KBM-7 (cell line): Measurements from ENCODE around the gene LAMA3.

Source experiments
- DNase-seq: peaks from one replicate; pipeline ENCODE4 v3.0.0-alpha.2; 2015
- in situ Hi-C: fragments of 300-500 bp; cut with MboI; formaldehyde crosslinking; loops from 2 replicates; pipeline ENCODE4 v1.14.3; 2020; ENCODE audit warnings: low sequenced_read_pairs, low pct_unique_long_range_greater_than_20kb, mixed read lengths

Gene LAMA3

GRCh38 chr18:23857164-23857552 lies 167.9 kb downstream of the LAMA3 start:
- in situ Hi-C loops = no loop called here
- no peak for DNase-seq

GRCh38 chr18:23857756-23858155 lies 168.5 kb downstream of the LAMA3 start:
- no peak for DNase-seq
- in situ Hi-C loops = no loop called here

GRCh38 chr18:23859466-23860336 lies 170.4 kb downstream of the LAMA3 start:
- in situ Hi-C loops = no loop called here
- no peak for DNase-seq

- in situ Hi-C loops = no loop called here
These were observed 172.1 kb downstream of the LAMA3 start for GRCh38 chr18:23861326-23861725.

GRCh38 chr18:23861805-23862470 lies 172.7 kb downstream of the LAMA3 start:
- peak; percentile 27 for DNase-seq
- in situ Hi-C loops = no loop called here

More at GRCh38 chr18:23861326-23861725, 172.1 kb downstream of the LAMA3 start:
- DNase-seq = no peak

- peak; percentile 68 for DNase-seq
- in situ Hi-C loops = no loop called here
These were observed 175.4 kb downstream of the LAMA3 start for GRCh38 chr18:23864624-23865023.

- no peak for DNase-seq
These were observed 177.8 kb downstream of the LAMA3 start for GRCh38 chr18:23867006-23867405.

GRCh38 chr18:23868136-23868785 lies 179.0 kb downstream of the LAMA3 start:
- in situ Hi-C loops = no loop called here

More at GRCh38 chr18:23867006-23867405, 177.8 kb downstream of the LAMA3 start:
- in situ Hi-C loops = no loop called here

GRCh38 chr18:23870676-23871380 lies 181.6 kb downstream of the LAMA3 start:
- in situ Hi-C loops = no loop called here
- DNase-seq = no peak

More at GRCh38 chr18:23868136-23868785, 179.0 kb downstream of the LAMA3 start:
- DNase-seq = no peak

GRCh38 chr18:23871410-23871809 lies 182.2 kb downstream of the LAMA3 start:
- in situ Hi-C loops = no loop called here
- DNase-seq = peak; percentile 34

GRCh38 chr18:23872701-23873550 lies 183.7 kb downstream of the LAMA3 start:
- no peak for DNase-seq
- in situ Hi-C loops = no loop called here

- no peak for DNase-seq
- in situ Hi-C loops = no loop called here
These were observed 187.0 kb downstream of the LAMA3 start for GRCh38 chr18:23875966-23876895.

- in situ Hi-C loops = no loop called here
- no peak for DNase-seq
These were observed 187.7 kb downstream of the LAMA3 start for GRCh38 chr18:23876921-23877320.

GRCh38 chr18:23877371-23877770 lies 188.1 kb downstream of the LAMA3 start:
- in situ Hi-C loops = no loop called here
- no peak for DNase-seq

- DNase-seq = no peak
These were observed 189.2 kb downstream of the LAMA3 start for GRCh38 chr18:23878336-23878900.

GRCh38 chr18:23879126-23879525 lies 189.9 kb downstream of the LAMA3 start:
- DNase-seq = no peak
- in situ Hi-C loops = no loop called here

More at GRCh38 chr18:23878336-23878900, 189.2 kb downstream of the LAMA3 start:
- in situ Hi-C loops = no loop called here

- DNase-seq = no peak
- in situ Hi-C loops = no loop called here
These were observed 190.3 kb downstream of the LAMA3 start for GRCh38 chr18:23879544-23879943.
